Keratinocyte (primary cell): Measurements from ENCODE around the gene PTPRN2. TPM values are rescaled to one million over a fixed set of nuclear protein-coding genes. Genes with fewer than 3 reads are reported as not detected.

Experiments used
- DNase-seq: peaks from one replicate; pipeline ENCODE4 v3.0.0-alpha.2; 2011; ENCODE audit warnings: low read depth, missing footprints, low spot score
- FAIRE-seq: peaks from 2 replicates; lab custom pipeline; 2011; peaks lifted over from hg19 to GRCh38; lab: Jason Lieb, UNC
- H2AFZ ChIP-seq: 2 replicates; pipeline ENCODE4 v1.6.0; 2012; ENCODE audit warnings: low read length, control low read depth, inconsistent platforms; ENCODE audit not compliant: control insufficient read depth
- H3K27ac ChIP-seq: 2 replicates; pipeline ENCODE4 v1.5.1; 2011; ENCODE audit warnings: low read length; ENCODE audit not compliant: control insufficient read depth, insufficient read depth
- H3K27me3 ChIP-seq: 3 replicates; pipeline ENCODE4 v1.6.0; 2011; ENCODE audit warnings: low read length; ENCODE audit not compliant: control insufficient read depth, insufficient read depth; ENCODE audit errors: extremely low read depth
- H3K36me3 ChIP-seq, 2 experiments: 2 replicates in 1 of 2; 3 replicates in 1 of 2; pipeline ENCODE4 v1.5.1; 2011; ENCODE audit warnings: low read length in 2 of 2, mild to moderate bottlenecking in 1 of 2; ENCODE audit not compliant: control insufficient read depth in 2 of 2, insufficient read depth in 2 of 2; ENCODE audit errors: extremely low read depth in 1 of 2
- H3K4me1 ChIP-seq: 3 replicates; pipeline ENCODE4 v1.5.1; 2011; ENCODE audit warnings: low read length; ENCODE audit not compliant: control insufficient read depth, insufficient read depth; ENCODE audit errors: extremely low read depth
- H3K4me2 ChIP-seq: 3 replicates; pipeline ENCODE4 v1.6.0; 2011; ENCODE audit warnings: low read depth, low read length; ENCODE audit not compliant: control insufficient read depth, insufficient read depth; ENCODE audit errors: extremely low read depth
- H3K4me3 ChIP-seq, 3 experiments: fragments of 200-600 bp in 1 of 3; sonication (generic) in 1 of 3; 2 replicates in 2 of 3; 3 replicates in 1 of 3; pipeline ENCODE4 v1.5.1; 2011 to 2016; ENCODE audit warnings: low read length in 3 of 3, mild to moderate bottlenecking in 3 of 3, control low read depth in 2 of 3, inconsistent platforms in 1 of 3, low read depth in 1 of 3, mixed read lengths in 1 of 3, mixed run types in 1 of 3, moderate library complexity in 1 of 3; ENCODE audit not compliant: control insufficient read depth in 2 of 3, insufficient read depth in 2 of 3; ENCODE audit errors: extremely low read depth in 1 of 3
- H3K79me2 ChIP-seq: 2 replicates; pipeline ENCODE4 v1.6.0; 2012; ENCODE audit warnings: low read length; ENCODE audit not compliant: control insufficient read depth, insufficient read depth
- H3K9ac ChIP-seq: 3 replicates; pipeline ENCODE4 v1.6.0; 2011; ENCODE audit warnings: low read length; ENCODE audit not compliant: control insufficient read depth, insufficient read depth; ENCODE audit errors: extremely low read depth
- H3K9me1 ChIP-seq: 3 replicates; pipeline ENCODE4 v1.6.0; 2011; ENCODE audit warnings: low read length; ENCODE audit not compliant: control insufficient read depth, insufficient read depth; ENCODE audit errors: extremely low read depth
- H3K9me3 ChIP-seq: 2 replicates; pipeline ENCODE4 v1.5.1; 2012; ENCODE audit warnings: low read depth, low read length; ENCODE audit not compliant: control insufficient read depth
- H4K20me1 ChIP-seq: 3 replicates; pipeline ENCODE4 v1.6.0; 2011; ENCODE audit warnings: low read length; ENCODE audit not compliant: control insufficient read depth, insufficient read depth; ENCODE audit errors: extremely low read depth
- CTCF ChIP-seq, 3 experiments: IDR thresholded peaks in 1 of 3; conservative IDR thresholded peaks in 1 of 3; optimal IDR thresholded peaks in 1 of 3; 2 replicates in 2 of 3; 3 replicates in 1 of 3; pipeline versions ENCODE3 to v1.5.1; 2011; ENCODE audit warnings: low read length in 3 of 3, mild to moderate bottlenecking in 3 of 3, moderate library complexity in 2 of 3, control low read depth in 1 of 3, inconsistent platforms in 1 of 3; ENCODE audit not compliant: insufficient read depth in 2 of 3; ENCODE audit errors: extremely low read depth in 1 of 3
- EZH2 ChIP-seq: IDR thresholded peaks from one replicate; pipeline ENCODE4 v1.6.1; 2012; ENCODE audit warnings: inconsistent platforms, mild to moderate bottlenecking, low read length, moderate library complexity
- dilution Hi-C: fragments of 300-500 bp; cut with MboI; formaldehyde crosslinking; loops from one replicate; pipeline ENCODE4 v1.7.0; 2020; ENCODE audit warnings: low sequenced_read_pairs; ENCODE audit not compliant: extremely low pct_ligation_motif_present
- polyA plus RNA-seq, 5 experiments: library from polyadenylated mRNA; depleted of rRNA in 3 of 5; stranded (reverse) in 3 of 5; stranded (forward) in 1 of 5; unstranded in 1 of 5; fragments of >200 nt; gene quantifications; 1 replicate in 1 of 5; 2 replicates in 3 of 5; 3 replicates in 1 of 5; pipeline versions ENCODE4 v1.2.1 to v1.2.3, GENCODE V29; 2011 to 2012; ENCODE audit warnings: missing spikeins in 2 of 5, low read depth in 1 of 5, low replicate concordance in 1 of 5

The PTPRN2 gene
- polyA plus RNA-seq, 1 donor (not counting 4 experiments of a cell fraction or from before 2014, with no cell fraction given) = not detected

- H3K36me3 ChIP-seq = no peaks in the 10 kb centered on the region
- H3K9ac ChIP-seq = no peak overlapping the region
- H3K9me3 ChIP-seq = peaks cover 33% of the 10 kb centered on the region
- H3K4me2 ChIP-seq = no peak overlapping the region
- FAIRE-seq (no peak), DNase-seq (no peak)
- no peak for TF ChIP-seq CTCF (optimal IDR thresholded peaks at IDR 0.05 in 1 of 3, IDR thresholded peaks at IDR 0.05 in 1 of 3, conservative IDR thresholded peaks at IDR 0.05 in 1 of 3; ENCODE audit: extremely low read depth in 1 of 3, insufficient read depth in 2 of 3, low read length in 3 of 3)
- TF ChIP-seq EZH2 = no peak
- no peak overlapping the region for H2AFZ ChIP-seq
- H3K27me3 ChIP-seq = no peaks in the 10 kb centered on the region
- dilution Hi-C loops = no loop called here
- no peak overlapping the region for H3K27ac ChIP-seq
- H3K79me2 ChIP-seq = no peaks in the 10 kb centered on the region
- no peaks in the 10 kb centered on the region for H3K9me1 ChIP-seq
- no peak overlapping the region for H3K4me3 ChIP-seq
- no peaks in the 10 kb centered on the region for H3K4me1 ChIP-seq
- no peaks in the 10 kb centered on the region for H4K20me1 ChIP-seq
Observed at GRCh38 chr7:158258411-158259130, 329.1 kb downstream of the PTPRN2 start.

DNA sequence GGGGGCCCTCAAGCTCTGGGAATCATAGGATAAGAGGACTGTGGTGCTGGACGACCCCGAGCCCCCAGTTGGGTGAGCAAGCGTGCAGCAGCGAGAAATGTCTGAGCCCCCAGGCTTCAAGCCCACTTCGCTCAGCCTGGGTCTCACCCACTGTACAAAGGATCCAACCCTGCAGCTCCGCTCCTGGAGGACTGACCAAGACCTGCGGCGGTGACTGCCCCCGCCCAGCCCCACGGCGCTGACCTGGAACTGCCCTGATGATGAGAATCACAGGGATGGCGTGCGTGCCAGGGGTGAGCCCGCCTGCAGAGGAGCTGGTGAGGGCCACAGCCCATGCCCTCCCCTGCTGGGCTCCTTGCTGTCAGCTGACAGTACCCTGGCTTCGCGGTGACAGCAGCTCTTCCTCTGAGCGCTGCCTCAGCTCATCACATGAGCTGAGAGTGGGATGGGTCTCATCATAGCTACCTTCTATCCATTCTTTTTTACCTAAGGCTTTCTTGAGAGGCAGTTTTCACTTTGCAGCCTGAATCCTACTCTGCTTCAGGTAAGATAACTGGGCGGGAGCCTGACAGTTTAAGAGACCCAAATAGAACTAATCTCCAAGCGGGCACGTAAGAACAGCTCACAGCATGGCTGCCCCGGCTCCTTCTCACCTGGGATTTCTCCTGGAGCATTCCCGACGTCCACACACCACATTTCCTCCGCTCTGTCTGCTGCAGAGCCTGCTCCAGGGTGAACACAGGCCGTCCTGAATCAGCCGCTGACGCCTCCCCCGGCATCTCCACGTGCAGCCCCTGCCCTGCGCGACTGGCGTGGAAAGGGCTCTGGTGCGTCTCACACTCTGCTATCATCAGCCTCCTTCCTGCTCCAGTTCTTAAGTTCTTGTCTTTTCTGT, 329.9 kb downstream of the PTPRN2 start:
- Histone ChIP-seq H3K4me2 (no peak overlapping the region), H3K27ac (no peak overlapping the region), H2AFZ (no peak overlapping the region), H3K9ac (no peak overlapping the region), H3K4me1 (no peaks in the 10 kb centered on the region), H4K20me1 (no peaks in the 10 kb centered on the region), H3K27me3 (no peaks in the 10 kb centered on the region), H3K9me1 (no peaks in the 10 kb centered on the region), H3K4me3 (no peak overlapping the region), H3K36me3 (no peaks in the 10 kb centered on the region), H3K79me2 (no peaks in the 10 kb centered on the region), H3K9me3 (peaks cover 27% of the 10 kb centered on the region)
- no peak for FAIRE-seq
- dilution Hi-C loops = no loop called here
- no peak for TF ChIP-seq EZH2
- TF ChIP-seq CTCF (optimal IDR thresholded peaks at IDR 0.05 in 1 of 3, IDR thresholded peaks at IDR 0.05 in 1 of 3, conservative IDR thresholded peaks at IDR 0.05 in 1 of 3; ENCODE audit: extremely low read depth in 1 of 3, insufficient read depth in 2 of 3, low read length in 3 of 3) = no peak
- no peak for DNase-seq
